Neural progenitor cell (in vitro differentiated cells): ENCODE data around the gene MRPS27.

ENCODE experiments used
- EZH2 ChIP-seq: fragments of 200-600 bp; sonication (generic); IDR thresholded peaks from 2 replicates; pipeline ENCODE4 v1.6.1; 2017; ENCODE audit warnings: antibody characterized with exemption, mild to moderate bottlenecking, moderate library complexity
- EZH2phosphoT487 ChIP-seq: fragments of 200-600 bp; sonication (generic); IDR thresholded peaks from 2 replicates; pipeline ENCODE4 v1.6.1; 2017; ENCODE audit warnings: antibody characterized with exemption
- TF ChIP-seq, protein P1 (sequence below): fragments of 200-600 bp; sonication (generic); IDR thresholded peaks from 2 replicates; pipeline ENCODE4 v1.5.1; 2017; ENCODE audit warnings: antibody characterized with exemption, mild to moderate bottlenecking

DNA sequence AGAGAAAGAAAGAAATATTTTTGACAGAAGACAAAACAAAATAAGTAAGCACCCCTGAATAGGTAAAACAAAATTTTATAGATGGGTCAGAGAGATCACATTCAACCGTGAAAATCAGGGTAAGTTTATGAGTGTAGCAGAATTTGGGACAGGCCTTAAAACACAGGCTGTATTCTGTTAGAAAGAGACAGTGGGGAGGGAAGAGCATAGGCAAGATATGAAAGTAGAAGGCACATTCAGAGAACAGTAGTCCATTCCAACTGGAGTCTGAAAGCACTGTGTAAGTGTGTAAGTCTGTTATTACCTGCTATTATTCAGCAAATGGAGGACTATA lies 38.6 kb downstream of the MRPS27 start:
- TF ChIP-seq, protein P1, sequence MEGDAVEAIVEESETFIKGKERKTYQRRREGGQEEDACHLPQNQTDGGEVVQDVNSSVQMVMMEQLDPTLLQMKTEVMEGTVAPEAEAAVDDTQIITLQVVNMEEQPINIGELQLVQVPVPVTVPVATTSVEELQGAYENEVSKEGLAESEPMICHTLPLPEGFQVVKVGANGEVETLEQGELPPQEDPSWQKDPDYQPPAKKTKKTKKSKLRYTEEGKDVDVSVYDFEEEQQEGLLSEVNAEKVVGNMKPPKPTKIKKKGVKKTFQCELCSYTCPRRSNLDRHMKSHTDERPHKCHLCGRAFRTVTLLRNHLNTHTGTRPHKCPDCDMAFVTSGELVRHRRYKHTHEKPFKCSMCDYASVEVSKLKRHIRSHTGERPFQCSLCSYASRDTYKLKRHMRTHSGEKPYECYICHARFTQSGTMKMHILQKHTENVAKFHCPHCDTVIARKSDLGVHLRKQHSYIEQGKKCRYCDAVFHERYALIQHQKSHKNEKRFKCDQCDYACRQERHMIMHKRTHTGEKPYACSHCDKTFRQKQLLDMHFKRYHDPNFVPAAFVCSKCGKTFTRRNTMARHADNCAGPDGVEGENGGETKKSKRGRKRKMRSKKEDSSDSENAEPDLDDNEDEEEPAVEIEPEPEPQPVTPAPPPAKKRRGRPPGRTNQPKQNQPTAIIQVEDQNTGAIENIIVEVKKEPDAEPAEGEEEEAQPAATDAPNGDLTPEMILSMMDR: no peak
- TF ChIP-seq EZH2: no peak
- no peak for TF ChIP-seq EZH2phosphoT487
